Measurements from ENCODE around the gene FXN. TPM values are rescaled to one million over a fixed set of nuclear protein-coding genes. Genes with fewer than 3 reads are reported as not detected.
"Not testable (repeated sequence)": the region's sequence is repeated elsewhere in the genome, so short reads cannot be mapped to it uniquely, and the experiment has no call there.

Gene FXN
- total RNA-seq, 8 experiments from 2014 or later, result 2.4 to 34.3 (median 8.7) TPM

DNA sequence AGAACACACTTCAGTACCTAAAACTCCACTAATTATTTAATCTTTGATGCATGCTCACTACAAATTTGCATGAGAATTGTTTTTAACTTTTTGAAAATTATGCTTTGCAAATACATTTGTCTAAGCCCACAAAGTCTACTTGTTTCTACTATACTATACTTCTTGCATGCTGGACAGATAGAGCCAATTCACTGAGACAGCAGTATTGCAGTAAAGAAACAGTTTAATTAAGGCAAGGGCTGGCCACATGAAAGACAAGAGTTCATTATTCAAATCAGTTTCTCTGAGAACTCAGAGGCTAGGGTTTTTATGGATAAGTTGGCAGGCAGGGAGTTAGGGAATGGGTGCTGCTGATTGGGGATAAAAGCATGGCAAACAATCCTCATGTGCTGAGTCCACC is 6.0 kb upstream of the FXN start:
- H3K4me1 ChIP-seq (replicated peaks in 1 of 2), result peaks cover 3 to 5% of the 10 kb centered on the region in 2 donors
- H3K27ac ChIP-seq, result no peak overlapping the region
- ATAC-seq (replicated peaks in 6 of 8), result no peak
- in situ Hi-C loops (cut with MboI; ENCODE audit: low pct_unique_long_range_greater_than_20kb in 2 of 9, low sequenced_read_pairs in 9 of 9, unreplicated experiment in 9 of 9), result loop anchor here in 1 of 9 experiments (10.0 kb wide), 1 partner anchor 445 kb away; no protein-coding TSS in a partner anchor
- H3K4me3 ChIP-seq, result no peak overlapping the region

DNA sequence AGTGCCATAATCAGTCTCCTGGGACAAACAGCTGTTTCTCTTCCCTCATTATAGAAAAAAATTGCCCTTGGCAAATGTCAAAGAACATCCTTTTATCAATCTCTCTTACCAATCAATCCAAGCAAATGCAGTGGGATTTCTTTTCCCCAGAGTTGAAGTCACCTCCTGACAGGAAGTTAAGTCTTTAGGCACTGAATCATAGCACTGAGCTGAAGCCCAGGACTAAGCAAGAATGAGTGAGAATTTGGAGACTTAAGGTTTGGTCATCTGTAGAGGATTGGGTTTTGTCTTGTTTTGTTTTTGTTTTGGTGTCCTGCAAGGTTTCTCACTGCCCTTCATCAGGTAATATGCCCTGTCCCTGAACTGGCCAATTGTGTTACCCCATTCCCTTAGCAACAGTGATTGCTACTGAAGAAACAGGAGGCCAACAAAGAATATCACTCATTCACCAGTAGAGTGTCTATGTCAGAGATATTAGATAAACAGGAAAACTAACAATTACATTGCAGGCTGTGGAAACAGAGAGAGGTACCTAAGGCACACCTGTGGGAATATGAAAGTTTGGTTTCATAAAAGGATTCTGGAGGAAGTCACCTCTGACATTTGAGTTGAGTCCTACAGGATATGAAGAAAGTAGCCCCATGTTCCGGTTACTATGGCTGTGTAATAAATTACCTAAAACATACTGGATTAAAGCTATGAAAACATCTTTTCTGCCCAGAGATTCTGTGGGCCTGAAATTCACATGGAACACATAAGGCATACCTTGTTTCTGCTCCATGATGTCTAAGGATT is 4.5 kb upstream of the FXN start:
- Histone ChIP-seq H3K27ac (no peak overlapping the region), H3K4me1 (replicated peaks in 1 of 2) (peaks cover 3 to 5% of the 10 kb centered on the region in 2 donors), H3K4me3 (no peak overlapping the region)
- in situ Hi-C loops (cut with MboI; ENCODE audit: low pct_unique_long_range_greater_than_20kb in 2 of 9, low sequenced_read_pairs in 9 of 9, unreplicated experiment in 9 of 9), result no loop called here
- 33 to 100% (median 100%) methylated on average over 1 of the region's 1 CpG; no CpG with 5 or more reads in 5 of the 10 experiments for WGBS, 10 experiments
- no peak for ATAC-seq (replicated peaks in 6 of 8)

DNA sequence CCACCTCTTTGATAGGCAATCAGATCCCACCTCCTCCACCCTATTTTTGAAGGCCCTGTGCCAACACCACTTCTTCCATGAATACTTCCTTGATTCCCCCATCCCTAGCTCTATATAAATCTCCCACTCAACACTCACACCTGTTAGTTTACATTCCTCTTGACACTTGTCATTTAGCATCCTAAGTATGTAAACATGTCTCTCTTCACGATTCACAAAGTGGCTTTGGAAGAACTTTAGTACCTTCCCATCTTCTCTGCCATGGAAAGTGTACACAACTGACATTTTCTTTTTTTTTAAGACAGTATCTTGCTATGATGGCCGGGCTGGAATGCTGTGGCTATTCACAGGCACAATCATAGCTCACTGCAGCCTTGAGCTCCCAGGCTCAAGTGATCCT is 1.5 kb upstream of the FXN start:
- Histone ChIP-seq H3K4me1 (replicated peaks in 1 of 2) (peaks cover 6 to 10% of the 10 kb centered on the region in 2 donors), H3K4me3 (no peak overlapping the region), H3K27ac (no peak overlapping the region)
- WGBS, 10 experiments, result 43 to 92% (median 57%) methylated on average over 1 to 2 of the region's 2 CpGs; no CpG with 5 or more reads in 3 of the 10 experiments
- no peak for ATAC-seq (replicated peaks in 6 of 8)
- in situ Hi-C loops (cut with MboI; ENCODE audit: low pct_unique_long_range_greater_than_20kb in 2 of 9, low sequenced_read_pairs in 9 of 9, unreplicated experiment in 9 of 9), result no loop called here

DNA sequence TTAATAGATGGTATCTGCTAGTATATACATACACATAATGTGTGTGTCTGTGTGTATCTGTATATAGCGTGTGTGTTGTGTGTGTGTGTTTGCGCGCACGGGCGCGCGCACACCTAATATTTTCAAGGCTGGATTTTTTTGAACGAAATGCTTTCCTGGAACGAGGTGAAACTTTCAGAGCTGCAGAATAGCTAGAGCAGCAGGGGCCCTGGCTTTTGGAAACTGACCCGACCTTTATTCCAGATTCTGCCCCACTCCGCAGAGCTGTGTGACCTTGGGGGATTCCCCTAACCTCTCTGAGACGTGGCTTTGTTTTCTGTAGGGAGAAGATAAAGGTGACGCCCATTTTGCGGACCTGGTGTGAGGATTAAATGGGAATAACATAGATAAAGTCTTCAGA is 757 bp downstream of the FXN start:
- 0 to 15% (median 0%) methylated on average over 2 to 3 of the region's 14 CpGs; no CpG with 5 or more reads in 4 of the 10 experiments for WGBS, 10 experiments
- peak overlapping the region in 1 of 2 donors; percentile 77 for H3K27ac ChIP-seq
- H3K4me1 ChIP-seq (replicated peaks in 1 of 2), result peaks cover 3 to 4% of the 10 kb centered on the region in 2 donors
- peak in 3 of 8 experiments; percentile 2 to 8 (median 4) for ATAC-seq (replicated peaks in 6 of 8)
- in situ Hi-C loops (cut with MboI; ENCODE audit: low pct_unique_long_range_greater_than_20kb in 2 of 9, low sequenced_read_pairs in 9 of 9, unreplicated experiment in 9 of 9), result no loop called here
- peak overlapping the region; percentile 51 to 89 (median 65) for H3K4me3 ChIP-seq

DNA sequence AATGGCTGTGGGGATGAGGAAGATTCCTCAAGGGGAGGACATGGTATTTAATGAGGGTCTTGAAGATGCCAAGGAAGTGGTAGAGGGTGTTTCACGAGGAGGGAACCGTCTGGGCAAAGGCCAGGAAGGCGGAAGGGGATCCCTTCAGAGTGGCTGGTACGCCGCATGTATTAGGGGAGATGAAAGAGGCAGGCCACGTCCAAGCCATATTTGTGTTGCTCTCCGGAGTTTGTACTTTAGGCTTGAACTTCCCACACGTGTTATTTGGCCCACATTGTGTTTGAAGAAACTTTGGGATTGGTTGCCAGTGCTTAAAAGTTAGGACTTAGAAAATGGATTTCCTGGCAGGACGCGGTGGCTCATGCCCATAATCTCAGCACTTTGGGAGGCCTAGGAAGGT is 1.2 kb downstream of the FXN start:
- Histone ChIP-seq H3K4me1 (replicated peaks in 1 of 2) (peaks cover 3 to 4% of the 10 kb centered on the region in 2 donors), H3K4me3 (peak overlapping the region; percentile 51 to 89 (median 65)), H3K27ac (no peak overlapping the region)
- no peak for ATAC-seq (replicated peaks in 6 of 8)
- in situ Hi-C loops (cut with MboI; ENCODE audit: low pct_unique_long_range_greater_than_20kb in 2 of 9, low sequenced_read_pairs in 9 of 9, unreplicated experiment in 9 of 9), result no loop called here
- 34 to 88% (median 67%) methylated on average over 2 to 7 of the region's 10 CpGs for WGBS, 10 experiments

DNA sequence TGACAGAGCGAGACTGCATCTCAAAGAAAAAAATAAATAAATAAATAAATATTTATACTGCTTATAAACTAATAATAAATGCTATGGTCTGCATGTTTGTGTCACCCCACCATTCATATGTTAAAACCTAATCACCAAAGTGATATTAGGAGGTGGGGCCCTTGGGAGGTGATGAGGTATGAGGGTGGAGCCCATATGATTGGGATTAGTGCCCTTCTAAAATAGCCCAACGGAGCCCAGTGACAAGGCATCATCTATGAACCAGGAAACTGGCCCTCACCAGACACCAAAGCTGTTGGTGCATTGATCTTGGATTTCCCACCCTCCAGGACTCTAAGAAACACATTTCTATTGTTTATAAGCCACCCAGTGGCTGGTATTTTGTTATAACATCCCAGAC is 5.1 kb downstream of the FXN start:
- Histone ChIP-seq H3K4me1 (replicated peaks in 1 of 2) (peaks cover 12 to 15% of the 10 kb centered on the region in 2 donors), H3K4me3 (no peak overlapping the region), H3K27ac (no peak overlapping the region)
- 93 to 100% (median 100%) methylated on average over 1 to 2 of the region's 2 CpGs; no CpG with 5 or more reads in 5 of the 10 experiments for WGBS, 10 experiments
- no peak for ATAC-seq (replicated peaks in 6 of 8)
- in situ Hi-C loops (cut with MboI; ENCODE audit: low pct_unique_long_range_greater_than_20kb in 2 of 9, low sequenced_read_pairs in 9 of 9, unreplicated experiment in 9 of 9), result no loop called here

DNA sequence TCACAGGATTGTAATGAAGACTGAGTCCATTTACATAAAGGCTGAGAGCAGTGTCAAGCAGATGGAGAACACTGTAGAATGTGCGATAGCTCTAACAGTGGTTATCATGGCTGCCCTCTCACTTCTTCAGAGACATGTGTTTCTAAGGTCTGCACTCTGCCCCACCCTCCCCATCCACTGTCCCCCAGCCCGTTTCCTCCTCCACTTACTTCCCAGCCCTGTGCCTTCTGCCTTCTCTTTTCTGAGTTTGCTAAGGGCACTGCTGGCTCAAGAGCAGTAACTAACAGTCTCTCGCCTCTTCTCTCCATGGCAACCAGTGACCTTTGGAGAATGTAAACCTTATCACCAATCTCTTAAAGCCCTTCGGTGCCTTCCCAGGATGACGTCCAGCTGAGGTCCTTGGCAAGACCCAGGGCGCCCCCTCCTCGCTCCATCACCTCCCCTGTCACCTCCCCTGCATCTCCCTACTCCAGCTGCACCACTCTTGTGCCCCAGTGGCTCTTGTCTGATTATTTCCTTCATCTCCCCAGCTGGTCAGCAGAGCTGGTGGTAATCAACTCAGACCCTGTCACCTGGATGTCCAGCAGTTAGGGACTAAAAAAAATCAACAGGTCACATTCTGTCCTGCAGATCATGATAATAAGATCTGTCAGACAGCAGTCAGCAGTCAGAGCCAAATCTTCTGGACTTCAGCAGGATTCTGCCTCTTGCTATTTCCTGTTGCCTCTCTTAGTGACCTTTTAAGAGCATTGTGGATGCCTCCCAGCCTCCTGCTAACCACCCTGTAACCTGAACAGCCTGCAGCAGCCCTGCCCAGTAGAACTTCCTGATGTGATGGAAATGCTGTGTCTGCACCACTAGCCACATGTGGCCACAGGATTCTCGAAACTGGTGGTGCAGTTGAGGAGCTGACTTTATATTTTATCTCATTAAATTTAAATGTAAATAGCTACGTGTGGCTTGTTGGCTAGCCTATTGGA is 9.0 kb downstream of the FXN start:
- Histone ChIP-seq H3K4me1 (replicated peaks in 1 of 2) (peaks cover 9 to 11% of the 10 kb centered on the region in 2 donors), H3K27ac (no peak overlapping the region), H3K4me3 (no peak overlapping the region)
- 0 to 86% (median 41%) methylated on average over 1 to 3 of the region's 9 CpGs; no CpG with 5 or more reads in 3 of the 10 experiments for WGBS, 10 experiments
- in situ Hi-C loops (cut with MboI; ENCODE audit: low pct_unique_long_range_greater_than_20kb in 2 of 9, low sequenced_read_pairs in 9 of 9, unreplicated experiment in 9 of 9), result no loop called here
- peak; percentile 42 to 97 (median 71) for ATAC-seq (replicated peaks in 6 of 8)

DNA sequence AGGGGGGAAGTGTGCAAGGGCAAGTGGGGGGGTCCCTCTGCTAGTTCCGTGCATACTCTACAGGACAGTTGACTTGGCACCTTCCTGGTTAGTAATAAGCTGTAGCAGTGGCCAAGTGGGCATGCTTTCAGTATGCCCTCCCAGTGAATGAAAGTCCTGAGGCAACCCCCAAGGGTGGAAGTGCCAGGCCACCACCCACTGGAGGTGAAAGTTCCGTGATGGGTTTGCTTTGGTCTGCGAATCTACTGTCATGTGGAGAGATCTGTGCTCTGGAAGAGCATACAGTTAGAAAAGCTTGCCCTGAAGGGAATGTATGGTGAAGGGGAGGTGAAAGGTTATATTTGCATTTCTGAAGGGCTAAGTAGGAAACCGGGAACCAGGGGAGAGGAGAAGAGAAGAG is 10.3 kb downstream of the FXN start:
- Histone ChIP-seq H3K4me1 (replicated peaks in 1 of 2) (peaks cover 9 to 11% of the 10 kb centered on the region in 2 donors), H3K27ac (no peak overlapping the region), H3K4me3 (no peak overlapping the region)
- in situ Hi-C loops (cut with MboI; ENCODE audit: low pct_unique_long_range_greater_than_20kb in 2 of 9, low sequenced_read_pairs in 9 of 9, unreplicated experiment in 9 of 9), result no loop called here
- ATAC-seq (replicated peaks in 6 of 8), result no peak
- 23 to 100% (median 56%) methylated on average over 1 to 3 of the region's 4 CpGs for WGBS, 10 experiments

DNA sequence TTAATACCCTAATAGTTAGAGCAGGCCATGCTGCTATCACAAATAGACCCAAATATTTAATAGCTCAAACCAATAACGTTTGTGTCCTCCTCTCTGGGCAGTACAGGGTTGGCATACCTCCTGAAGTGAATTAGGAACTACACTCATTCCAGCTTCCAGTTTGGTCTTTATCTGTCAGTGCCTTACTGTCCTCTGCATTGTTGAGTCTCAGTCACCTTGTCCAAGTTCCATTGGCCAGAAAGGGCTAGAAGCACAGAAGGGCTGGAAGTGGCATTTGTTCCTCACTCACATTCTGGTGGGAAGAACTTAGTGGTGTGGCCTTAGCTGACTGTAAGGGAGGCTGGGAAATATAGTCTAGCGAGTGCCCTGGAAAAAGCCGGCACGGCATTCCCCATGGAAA is 11.2 kb downstream of the FXN start:
- ATAC-seq (replicated peaks in 6 of 8), result no peak
- WGBS, 10 experiments, result 38 to 94% (median 67%) methylated on average over 1 to 4 of the region's 4 CpGs; no CpG with 5 or more reads in 3 of the 10 experiments

DNA sequence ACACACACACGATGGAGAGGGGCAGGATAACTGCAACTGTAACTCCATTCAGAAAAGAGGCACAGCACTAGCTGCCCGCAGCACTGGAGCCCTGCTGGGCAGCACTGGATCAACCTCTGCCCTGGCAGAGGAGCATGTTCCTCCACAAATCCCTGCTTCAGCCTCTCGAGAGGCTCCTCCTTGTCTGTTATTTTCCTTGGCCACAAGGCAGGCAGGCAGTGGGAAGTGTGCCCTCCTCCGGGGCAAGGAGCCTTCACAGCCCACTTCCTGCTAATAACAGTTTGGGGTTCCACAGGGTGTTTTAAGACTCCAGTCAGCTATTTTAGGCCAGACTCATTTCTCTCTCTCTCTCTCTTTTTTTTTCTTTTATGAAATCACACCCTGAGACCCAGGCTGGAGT is 11.8 kb downstream of the FXN start:
- H3K4me3 ChIP-seq, result no peak overlapping the region
- no peak for ATAC-seq (replicated peaks in 6 of 8)
- in situ Hi-C loops (cut with MboI; ENCODE audit: low pct_unique_long_range_greater_than_20kb in 2 of 9, low sequenced_read_pairs in 9 of 9, unreplicated experiment in 9 of 9), result no loop called here
- 80 to 100% (median 100%) methylated on average over 1 to 2 of the region's 4 CpGs; no CpG with 5 or more reads in 6 of the 10 experiments for WGBS, 10 experiments
- no peak overlapping the region for H3K27ac ChIP-seq
- H3K4me1 ChIP-seq (replicated peaks in 1 of 2), result peaks cover 9 to 11% of the 10 kb centered on the region in 2 donors

More for the DNA sequence above, 11.2 kb downstream of the FXN start:
- Histone ChIP-seq H3K4me3 (no peak overlapping the region), H3K27ac (no peak overlapping the region), H3K4me1 (replicated peaks in 1 of 2) (peaks cover 9 to 11% of the 10 kb centered on the region in 2 donors)
- in situ Hi-C loops (cut with MboI; ENCODE audit: low pct_unique_long_range_greater_than_20kb in 2 of 9, low sequenced_read_pairs in 9 of 9, unreplicated experiment in 9 of 9), result no loop called here

DNA sequence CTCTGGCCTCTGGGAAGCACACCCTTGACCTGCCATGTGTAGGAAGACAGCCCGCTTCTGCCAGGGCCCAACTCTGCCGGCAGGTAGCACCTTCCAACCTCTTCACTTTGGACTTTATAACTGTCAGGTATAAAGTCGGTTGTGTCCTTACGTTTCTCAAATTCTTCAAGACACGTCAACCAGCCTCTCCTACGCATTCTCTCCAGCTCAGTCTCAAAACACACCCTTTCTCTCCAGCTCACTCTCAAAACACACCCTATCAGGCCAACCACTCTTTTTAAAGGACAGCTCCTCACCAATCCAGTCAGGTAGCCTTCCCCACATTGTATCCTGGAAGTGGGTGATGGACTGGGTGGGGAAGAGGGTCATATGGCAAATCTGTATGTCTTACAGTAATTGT is 13.5 kb downstream of the FXN start:
- in situ Hi-C loops (cut with MboI; ENCODE audit: low pct_unique_long_range_greater_than_20kb in 2 of 9, low sequenced_read_pairs in 9 of 9, unreplicated experiment in 9 of 9), result no loop called here
- Histone ChIP-seq H3K27ac (no peak overlapping the region), H3K4me1 (replicated peaks in 1 of 2) (peaks cover 9% of the 10 kb centered on the region in 2 donors), H3K4me3 (no peak overlapping the region)
- ATAC-seq (replicated peaks in 6 of 8), result peak in 1 of 8 experiments; percentile 46
- 70 to 100% (median 90%) methylated on average over 2 to 6 of the region's 6 CpGs; no CpG with 5 or more reads in 4 of the 10 experiments for WGBS, 10 experiments

DNA sequence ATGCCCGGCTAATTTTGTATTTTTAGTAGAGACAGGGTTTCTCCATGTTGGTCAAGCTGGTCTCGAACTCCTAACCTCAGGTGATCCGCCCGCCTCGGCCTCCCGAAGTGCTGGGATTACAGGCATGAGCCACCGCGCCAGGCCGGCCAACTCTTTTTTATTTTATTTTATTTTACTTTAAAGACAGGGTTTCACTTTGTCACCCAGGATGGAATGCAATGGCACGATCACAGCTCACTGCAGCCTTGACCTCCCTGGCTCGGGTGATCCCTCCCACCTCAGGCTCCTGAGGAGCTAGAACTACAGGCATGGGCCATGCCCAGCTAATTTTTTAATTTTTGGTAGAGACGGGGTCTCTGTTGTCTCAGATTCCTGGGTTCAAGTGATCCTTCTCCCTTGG is 15.4 kb downstream of the FXN start:
- not testable (repeated sequence) for H3K4me3 ChIP-seq; H3K27ac ChIP-seq; H3K4me1 ChIP-seq (replicated peaks in 1 of 2); ATAC-seq (replicated peaks in 6 of 8)
- 100% methylated on average over 1 to 7 of the region's 12 CpGs; no CpG with 5 or more reads in 5 of the 10 experiments for WGBS, 10 experiments
- in situ Hi-C loops (cut with MboI; ENCODE audit: low pct_unique_long_range_greater_than_20kb in 2 of 9, low sequenced_read_pairs in 9 of 9, unreplicated experiment in 9 of 9), result loop anchor here in 5 of 9 experiments (10.0 to 25.0 kb wide), 2 partner anchors 136 to 144 kb away; no protein-coding TSS in a partner anchor

Data from motor neuron (in vitro differentiated cells).